Measurements from ENCODE around the gene ZBTB12. TPM values are rescaled to one million over a fixed set of nuclear protein-coding genes. Genes with fewer than 3 reads are reported as not detected.

The ZBTB12 gene
- total and polyA plus RNA-seq, 10 of the 15 experiments (the other 5 are each of a cell fraction or from before 2014, with no cell fraction given), result 0.81 to 4.5 (median 1.7) TPM; not detected in 4

GRCh38 chr6:31859923-31860322, 42.0 kb downstream of the ZBTB12 start:
- Histone ChIP-seq H4K20me1 (ENCODE audit: control insufficient read depth, insufficient read depth) (no peaks in the 10 kb centered on the region), H3K79me2 (ENCODE audit: control insufficient read depth, insufficient read depth, low read length) (no peaks in the 10 kb centered on the region; the same call in 1 of the 2 replicates), H3K9ac (ENCODE audit: control insufficient read depth, insufficient read depth, low read length) (no peak overlapping the region), H2AFZ (ENCODE audit: control insufficient read depth, low read depth, low read length) (no peak overlapping the region), H3K36me3 (ENCODE audit: control insufficient read depth in 2 of 2, insufficient read depth in 2 of 2, low read length in 1 of 2) (peaks cover 0 to 3% of the 10 kb centered on the region in 2 experiments; a peak in 1 of 4 replicates), H3K4me2 (ENCODE audit: control insufficient read depth, insufficient read depth) (no peak overlapping the region), H3K4me1 (ENCODE audit: control insufficient read depth, insufficient read depth, low read length) (peaks cover 11% of the 10 kb centered on the region), H3K27ac (ENCODE audit: control insufficient read depth, insufficient read depth) (no peak overlapping the region), H3K9me3 (replicated peaks; ENCODE audit: control insufficient read depth, insufficient read depth, low read length) (no peaks in the 10 kb centered on the region), H3K27me3 (replicated peaks in 1 of 2; ENCODE audit: control insufficient read depth in 2 of 2, insufficient read depth in 2 of 2, low read length in 1 of 2) (no peaks in the 10 kb centered on the region), H3K4me3 (no peak overlapping the region)
- FAIRE-seq (no peak), ATAC-seq (no peak), DNase-seq (ENCODE audit: low read depth, low spot score) (no peak)
- ChIA-PET SMC1A (ENCODE audit: uncharacterized antibody, unreplicated experiment) (no interaction called here), CTCF (interaction anchor here (1.3 to 1.4 kb wide), 2 partner anchors 30 to 90 kb away, joined by 3 to 4 read pairs; no protein-coding TSS in a partner anchor), RAD21 (ENCODE audit: unreplicated experiment) (interaction anchor here (0.9 kb wide), 1 partner anchor 260 kb away, joined by 3 read pairs; no protein-coding TSS in a partner anchor), POLR2A (interaction anchor here (1.5 kb wide), 1 partner anchor 23 kb away, joined by 4 read pairs; no protein-coding TSS in a partner anchor)
- intact Hi-C loops (cut with micrococcal nuclease; ENCODE audit: unreplicated experiment) (no loop called here), in situ Hi-C loops (cut with MboI) (no loop called here)
- no TSS peak for BruUV-seq (replicated peaks)
- TF ChIP-seq STAT1 (conservative IDR thresholded peaks at IDR 0.05) (no peak), POLR2AphosphoS2 (IDR thresholded peaks at IDR 0.05; ENCODE audit: low read depth, low read length) (0 out of 2 replicates have a peak, but pooled peaks have one; percentile 19), SIN3A (IDR thresholded peaks at IDR 0.05; ENCODE audit: low read depth, low read length) (no peak)
- WGBS (ENCODE audit: insufficient coverage, insufficient replicate concordance, low lambda C conversion rate, missing lambda C conversion rate), result 78% methylated on average over 11 of the region's 11 CpGs

- Histone ChIP-seq H3K9ac (ENCODE audit: control insufficient read depth, insufficient read depth, low read length) (no peak overlapping the region), H3K4me1 (ENCODE audit: control insufficient read depth, insufficient read depth, low read length) (peaks cover 11% of the 10 kb centered on the region), H3K9me3 (replicated peaks; ENCODE audit: control insufficient read depth, insufficient read depth, low read length) (no peaks in the 10 kb centered on the region), H3K27me3 (replicated peaks in 1 of 2; ENCODE audit: control insufficient read depth in 2 of 2, insufficient read depth in 2 of 2, low read length in 1 of 2) (no peaks in the 10 kb centered on the region), H3K4me2 (ENCODE audit: control insufficient read depth, insufficient read depth) (no peak overlapping the region), H3K4me3 (no peak overlapping the region), H4K20me1 (ENCODE audit: control insufficient read depth, insufficient read depth) (no peaks in the 10 kb centered on the region), H3K79me2 (ENCODE audit: control insufficient read depth, insufficient read depth, low read length) (no peaks in the 10 kb centered on the region; the same call in 1 of the 2 replicates), H3K27ac (ENCODE audit: control insufficient read depth, insufficient read depth) (no peak overlapping the region), H3K36me3 (ENCODE audit: control insufficient read depth in 2 of 2, insufficient read depth in 2 of 2, low read length in 1 of 2) (peaks cover 0 to 3% of the 10 kb centered on the region in 2 experiments; a peak in 1 of 4 replicates), H2AFZ (ENCODE audit: control insufficient read depth, low read depth, low read length) (no peak overlapping the region)
- in situ Hi-C loops (cut with MboI), result no loop called here
- RAD21 ChIA-PET (ENCODE audit: unreplicated experiment), result no interaction called here
- CTCF ChIA-PET, result interaction anchor here (0.7 kb wide), 1 partner anchor 131 kb away, joined by 4 read pairs; no protein-coding TSS in a partner anchor
- no TSS peak for BruUV-seq (replicated peaks)
- TF ChIP-seq MAX (IDR thresholded peaks at IDR 0.05; ENCODE audit: low read depth, low read length), result no peak
- TF ChIP-seq CHD4 (IDR thresholded peaks at IDR 0.05), result no peak
- TF ChIP-seq JUNB (IDR thresholded peaks at IDR 0.05), result no peak
- TF ChIP-seq TBL1XR1 (IDR thresholded peaks at IDR 0.05; ENCODE audit: low read depth, low read length), result no peak
- TF ChIP-seq, protein P1, sequence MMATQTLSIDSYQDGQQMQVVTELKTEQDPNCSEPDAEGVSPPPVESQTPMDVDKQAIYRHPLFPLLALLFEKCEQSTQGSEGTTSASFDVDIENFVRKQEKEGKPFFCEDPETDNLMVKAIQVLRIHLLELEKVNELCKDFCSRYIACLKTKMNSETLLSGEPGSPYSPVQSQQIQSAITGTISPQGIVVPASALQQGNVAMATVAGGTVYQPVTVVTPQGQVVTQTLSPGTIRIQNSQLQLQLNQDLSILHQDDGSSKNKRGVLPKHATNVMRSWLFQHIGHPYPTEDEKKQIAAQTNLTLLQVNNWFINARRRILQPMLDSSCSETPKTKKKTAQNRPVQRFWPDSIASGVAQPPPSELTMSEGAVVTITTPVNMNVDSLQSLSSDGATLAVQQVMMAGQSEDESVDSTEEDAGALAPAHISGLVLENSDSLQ (IDR thresholded peaks at IDR 0.05), result no peak
- no peak for TF ChIP-seq CEBPZ (IDR thresholded peaks at IDR 0.05; ENCODE audit: low read depth, low read length)
- TF ChIP-seq BMI1 (IDR thresholded peaks at IDR 0.05; ENCODE audit: borderline replicate concordance), result no peak
- no peak for TF ChIP-seq ESRRA (IDR thresholded peaks at IDR 0.05; ENCODE audit: low read length)
- no peak for TF ChIP-seq NFYB (IDR thresholded peaks at IDR 0.05; ENCODE audit: insufficient read depth, low read depth, low read length)
- TF ChIP-seq TCF7 (IDR thresholded peaks at IDR 0.05; ENCODE audit: borderline replicate concordance), result no peak
- TF ChIP-seq SREBF1 (IDR thresholded peaks at IDR 0.05; ENCODE audit: low read length), result no peak
- FAIRE-seq (no peak), DNase-seq (ENCODE audit: low read depth, low spot score) (no peak), ATAC-seq (no peak)
- POLR2A ChIA-PET, result no interaction called here
- SMC1A ChIA-PET (ENCODE audit: uncharacterized antibody, unreplicated experiment), result no interaction called here
- WGBS (ENCODE audit: insufficient coverage, insufficient replicate concordance, low lambda C conversion rate, missing lambda C conversion rate), result 91% methylated on average over 8 of the region's 8 CpGs
- intact Hi-C loops (cut with micrococcal nuclease; ENCODE audit: unreplicated experiment), result no loop called here
Measured at GRCh38 chr6:31858707-31859106, 43.2 kb downstream of the ZBTB12 start.

All from GM12878 (cell line).